Trophoblast cell (in vitro differentiated cells and primary cell): ENCODE results near the gene SRCIN1.

ENCODE experiments used
- DNase-seq, 2 donors: peaks; one replicate each; pipeline ENCODE4 v3.0.0-alpha.2; 2016
- H2AFZ ChIP-seq: 2 replicates; pipeline ENCODE4 v1.6.1; 2013; ENCODE audit warnings: low read length, moderate library complexity, mild to moderate bottlenecking; ENCODE audit not compliant: insufficient read depth, poor library complexity
- H2AK5ac ChIP-seq: 2 replicates; pipeline ENCODE4 v1.6.1; 2013; ENCODE audit warnings: mild to moderate bottlenecking, low read length
- H2BK120ac ChIP-seq: 2 replicates; pipeline ENCODE4 v1.6.1; 2013; ENCODE audit warnings: low read length, mild to moderate bottlenecking, moderate library complexity; ENCODE audit not compliant: insufficient read depth, poor library complexity
- H2BK12ac ChIP-seq: 2 replicates; pipeline ENCODE4 v1.6.1; 2013; ENCODE audit warnings: mild to moderate bottlenecking, low read length, moderate library complexity
- H2BK5ac ChIP-seq: 2 replicates; pipeline ENCODE4 v1.6.1; 2013; ENCODE audit warnings: low read length, low read depth, moderate library complexity, mild to moderate bottlenecking; ENCODE audit not compliant: poor library complexity
- H3K14ac ChIP-seq: 2 replicates; pipeline ENCODE4 v1.6.1; 2013; ENCODE audit warnings: mild to moderate bottlenecking, low read length
- H3K18ac ChIP-seq: 2 replicates; pipeline ENCODE4 v1.6.1; 2013; ENCODE audit warnings: mild to moderate bottlenecking, low read length
- H3K23ac ChIP-seq: 2 replicates; pipeline ENCODE4 v1.6.1; 2013; ENCODE audit warnings: low read length
- H3K27ac ChIP-seq: 2 replicates; pipeline ENCODE4 v1.5.1; 2013; ENCODE audit warnings: low read depth, mild to moderate bottlenecking, inconsistent platforms, low read length, moderate library complexity
- H3K27me3 ChIP-seq: 2 replicates; pipeline ENCODE4 v1.6.1; 2013; ENCODE audit warnings: inconsistent platforms, mild to moderate bottlenecking, low read length, moderate library complexity; ENCODE audit not compliant: insufficient read depth
- H3K36me3 ChIP-seq, 2 experiments: 1 replicate in 1 of 2; 2 replicates in 1 of 2; pipeline ENCODE4 v1.6.1; 2013; ENCODE audit warnings: low read length in 2 of 2, mild to moderate bottlenecking in 2 of 2, moderate library complexity in 1 of 2; ENCODE audit not compliant: insufficient read depth in 2 of 2, control insufficient read depth in 1 of 2
- H3K4ac ChIP-seq: 2 replicates; pipeline ENCODE4 v1.6.1; 2013; ENCODE audit warnings: low read depth, mild to moderate bottlenecking, low read length, moderate library complexity
- H3K4me1 ChIP-seq, 2 experiments: 1 replicate in 1 of 2; 2 replicates in 1 of 2; pipeline ENCODE4 v1.6.1; 2013; ENCODE audit warnings: low read length in 2 of 2, mild to moderate bottlenecking in 2 of 2, moderate library complexity in 1 of 2; ENCODE audit not compliant: insufficient read depth in 2 of 2, control insufficient read depth in 1 of 2
- H3K4me2 ChIP-seq: 2 replicates; pipeline ENCODE4 v1.6.1; 2013; ENCODE audit warnings: inconsistent platforms, mild to moderate bottlenecking, low read length, moderate library complexity
- H3K4me3 ChIP-seq: 2 replicates; pipeline ENCODE4 v1.5.1; 2013; ENCODE audit warnings: mild to moderate bottlenecking, low read depth, low read length, inconsistent platforms
- H3K79me1 ChIP-seq: one replicate; pipeline ENCODE4 v1.6.1; 2013; ENCODE audit warnings: low read length
- H3K79me2 ChIP-seq: 2 replicates; pipeline ENCODE4 v1.6.1; 2013; ENCODE audit warnings: low read length, mild to moderate bottlenecking; ENCODE audit not compliant: control insufficient read depth, insufficient read depth, poor library complexity
- H3K9ac ChIP-seq: 2 replicates; pipeline ENCODE4 v1.6.1; 2013; ENCODE audit warnings: mild to moderate bottlenecking, low read length
- H3K9me3 ChIP-seq: 2 replicates; pipeline ENCODE4 v1.6.1; 2013; ENCODE audit warnings: low read depth, mild to moderate bottlenecking, control low read depth, inconsistent platforms, low read length; ENCODE audit not compliant: insufficient read depth
- H4K12ac ChIP-seq: 2 replicates; pipeline ENCODE4 v1.6.1; 2013; ENCODE audit warnings: low read depth, mild to moderate bottlenecking, low read length, moderate library complexity
- H4K8ac ChIP-seq: 2 replicates; pipeline ENCODE4 v1.6.1; 2013; ENCODE audit warnings: low read depth, mild to moderate bottlenecking, low read length, moderate library complexity
- H4K91ac ChIP-seq: one replicate; pipeline ENCODE4 v1.6.1; 2013; ENCODE audit warnings: low read depth, mild to moderate bottlenecking, low read length, moderate library complexity
- WGBS: extraction: QIAGEN DNeasy Blood & Tissue Kit; methylation state at CpG from one replicate; pipeline ENCODE4 v1.1.7; 2013; ENCODE audit warnings: missing lambda C conversion rate; ENCODE audit not compliant: insufficient read length, insufficient coverage; ENCODE audit errors: extremely low coverage; 5-methylcytosine and 5-hydroxymethylcytosine counted together

Gene SRCIN1

DNA sequence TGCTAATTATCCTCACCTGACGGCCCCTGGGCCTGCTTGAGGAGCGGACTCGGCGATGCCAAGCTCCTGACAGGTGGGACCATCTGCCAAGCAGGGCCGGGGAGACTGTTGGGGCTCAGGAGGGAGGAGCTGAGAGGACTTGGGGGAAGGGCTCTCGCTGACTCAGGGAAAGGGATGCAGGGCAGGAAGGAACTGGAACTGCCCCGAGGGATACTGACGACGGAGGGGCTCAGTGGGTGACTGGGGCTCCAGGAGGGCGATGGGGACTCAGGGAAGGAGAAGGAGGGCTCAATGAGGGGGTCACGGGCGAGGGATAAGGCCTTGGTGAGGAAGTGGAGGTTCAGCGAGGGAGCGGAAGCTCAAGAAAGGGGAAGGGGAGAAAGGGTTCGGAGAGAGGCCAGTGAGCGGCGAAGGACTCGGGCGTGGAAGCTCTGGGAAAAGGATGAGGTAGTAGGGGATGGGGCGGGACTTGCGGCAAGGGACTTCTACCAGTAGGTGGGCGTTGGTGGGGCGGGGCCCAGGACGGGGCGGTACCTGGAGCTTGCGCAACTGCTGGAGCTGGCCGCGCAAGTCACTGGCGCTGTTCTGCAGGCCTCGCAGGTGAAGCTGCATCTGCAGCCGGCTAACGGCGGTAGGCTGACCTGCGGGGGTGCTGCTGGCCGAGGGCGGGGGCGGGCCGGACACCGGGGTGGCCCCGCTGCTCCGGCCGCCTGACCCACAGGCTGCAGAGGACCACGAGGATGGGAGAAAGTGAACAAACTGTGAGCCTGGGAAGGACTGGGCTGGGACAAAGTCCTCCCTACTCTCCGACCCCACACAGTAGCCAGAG is 46.5 kb downstream of the SRCIN1 start:
- Histone ChIP-seq H3K27ac (no peak overlapping the region), H3K27me3 (peaks cover 51% of the 10 kb centered on the region), H3K4me1 (peaks cover 0 to 7% of the 10 kb centered on the region in 2 experiments), H3K18ac (no peak overlapping the region), H3K23ac (no peak overlapping the region), H4K8ac (no peak overlapping the region), H3K9ac (no peak overlapping the region), H3K4me3 (no peak overlapping the region), H2BK12ac (no peak overlapping the region), H3K4me2 (peak overlapping the region; percentile 50), H3K14ac (no peak overlapping the region), H2AFZ (no peak overlapping the region), H4K12ac (no peak overlapping the region), H3K9me3 (peaks cover 11% of the 10 kb centered on the region), H2BK5ac (no peak overlapping the region), H2AK5ac (no peak overlapping the region), H2BK120ac (no peak overlapping the region), H3K4ac (no peak overlapping the region), H3K79me1 (no peaks in the 10 kb centered on the region), H3K36me3 (no peaks in the 10 kb centered on the region), H4K91ac (no peak overlapping the region), H3K79me2 (no peaks in the 10 kb centered on the region)
- peak; percentile 86 to 87 for DNase-seq
- WGBS, result no CpG with 5 or more reads among the region's 44 CpGs

DNA sequence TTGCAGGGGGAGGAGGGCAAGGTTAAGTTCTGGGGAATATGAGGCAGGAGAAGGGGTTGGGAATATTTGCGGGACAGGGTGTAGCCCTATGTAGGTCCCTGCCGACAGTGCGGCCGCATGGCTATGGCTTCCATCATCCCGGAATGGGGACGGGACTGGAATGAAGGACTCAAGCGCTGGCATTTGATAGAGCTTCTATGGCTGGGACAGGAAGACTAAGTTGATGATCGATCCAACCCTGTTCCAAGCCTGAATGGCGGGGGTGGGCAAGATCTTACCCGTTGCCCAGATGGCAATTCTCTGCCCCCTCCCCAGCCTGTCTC is 47.1 kb downstream of the SRCIN1 start:
- Histone ChIP-seq H3K18ac (no peak overlapping the region), H3K4ac (no peak overlapping the region), H3K36me3 (no peaks in the 10 kb centered on the region), H3K23ac (no peak overlapping the region), H4K12ac (no peak overlapping the region), H2BK120ac (no peak overlapping the region), H2BK5ac (no peak overlapping the region), H4K91ac (no peak overlapping the region), H3K79me1 (no peaks in the 10 kb centered on the region), H3K9ac (no peak overlapping the region), H3K4me1 (peaks cover 0 to 7% of the 10 kb centered on the region in 2 experiments), H3K9me3 (peaks cover 11% of the 10 kb centered on the region), H3K27me3 (peaks cover 45% of the 10 kb centered on the region), H3K4me3 (no peak overlapping the region), H2AFZ (no peak overlapping the region), H3K79me2 (no peaks in the 10 kb centered on the region), H3K4me2 (peak overlapping the region; percentile 77), H2BK12ac (no peak overlapping the region), H2AK5ac (no peak overlapping the region), H3K27ac (no peak overlapping the region), H3K14ac (no peak overlapping the region), H4K8ac (no peak overlapping the region)
- WGBS, result no CpG with 5 or more reads among the region's 10 CpGs
- peak in 1 of 2 donors; percentile 23 for DNase-seq

DNA sequence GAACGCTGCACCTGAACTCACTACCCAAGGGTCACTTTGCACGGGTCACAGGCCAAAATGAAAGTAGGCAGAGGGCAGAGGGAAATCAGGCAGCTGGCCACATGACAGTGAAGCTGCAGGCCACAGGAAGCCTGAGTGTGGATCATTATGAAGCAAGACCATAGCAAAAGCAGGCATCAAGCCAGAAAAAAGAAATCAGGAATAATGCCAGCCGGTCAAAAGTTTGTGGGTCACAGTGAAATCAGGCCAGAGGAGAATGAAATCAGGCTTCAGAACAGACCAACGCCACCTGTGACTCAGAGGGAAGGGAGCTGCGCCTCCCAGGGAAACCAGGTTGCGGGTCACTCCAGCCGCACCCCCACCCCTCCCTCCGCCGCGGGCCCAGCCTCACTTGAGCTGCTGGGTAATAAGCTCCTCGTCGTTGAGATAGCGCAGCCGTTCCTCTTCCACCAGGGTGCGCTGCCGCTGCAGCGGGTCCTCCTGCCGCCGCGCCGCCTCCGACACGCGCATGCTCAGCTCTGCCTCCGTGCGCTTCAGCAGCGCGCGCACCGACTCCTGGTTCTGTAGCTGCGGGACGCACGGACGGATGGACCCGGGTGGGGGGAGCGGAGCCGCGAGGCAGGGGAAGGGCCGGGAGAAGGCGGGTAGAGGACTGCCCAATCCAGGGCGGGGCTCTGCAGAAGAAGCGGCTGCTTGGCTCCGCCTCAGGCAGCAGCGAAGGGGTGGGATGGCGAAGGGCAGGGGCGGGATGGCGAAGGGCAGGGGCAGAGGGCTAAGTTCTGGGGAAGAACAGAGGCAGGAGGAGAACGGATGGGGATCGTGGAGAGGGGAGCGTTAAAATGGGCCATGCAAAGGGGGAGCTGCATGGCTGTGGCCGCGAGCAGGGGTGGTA is 47.7 kb downstream of the SRCIN1 start:
- H2BK12ac ChIP-seq, result no peak overlapping the region
- H3K27ac ChIP-seq, result no peak overlapping the region
- no peak overlapping the region for H3K18ac ChIP-seq
- no peak overlapping the region for H4K91ac ChIP-seq
- no peak overlapping the region for H4K12ac ChIP-seq
- H3K4me2 ChIP-seq, result peak overlapping the region; percentile 77
- H2BK5ac ChIP-seq, result no peak overlapping the region
- no peak overlapping the region for H3K14ac ChIP-seq
- H3K79me1 ChIP-seq, result no peaks in the 10 kb centered on the region
- no peak overlapping the region for H2AK5ac ChIP-seq
- H3K79me2 ChIP-seq, result no peaks in the 10 kb centered on the region
- peak overlapping the region; percentile 38 for H3K4me3 ChIP-seq
- H2AFZ ChIP-seq, result no peak overlapping the region
- peaks cover 39% of the 10 kb centered on the region for H3K27me3 ChIP-seq
- H4K8ac ChIP-seq, result no peak overlapping the region
- no peak overlapping the region for H3K4ac ChIP-seq
- peaks cover 8% of the 10 kb centered on the region for H3K9me3 ChIP-seq
- no peak overlapping the region for H2BK120ac ChIP-seq
- peak; percentile 93 to 98 for DNase-seq
- no peaks in the 10 kb centered on the region for H3K36me3 ChIP-seq
- no peak overlapping the region for H3K23ac ChIP-seq
- WGBS, result no CpG with 5 or more reads among the region's 52 CpGs
- H3K4me1 ChIP-seq, result peaks cover 0 to 4% of the 10 kb centered on the region in 2 experiments
- no peak overlapping the region for H3K9ac ChIP-seq

GRCh38 chr17:38557396-38557795 is 48.4 kb downstream of the SRCIN1 start:
- Histone ChIP-seq H2AFZ (no peak overlapping the region), H2BK120ac (no peak overlapping the region), H4K91ac (no peak overlapping the region), H2BK5ac (no peak overlapping the region), H3K9ac (no peak overlapping the region), H2BK12ac (no peak overlapping the region), H3K4ac (no peak overlapping the region), H4K12ac (no peak overlapping the region), H3K4me3 (no peak overlapping the region), H3K27ac (no peak overlapping the region), H3K79me2 (no peaks in the 10 kb centered on the region), H3K18ac (no peak overlapping the region), H2AK5ac (no peak overlapping the region), H4K8ac (no peak overlapping the region), H3K4me2 (no peak overlapping the region), H3K9me3 (peaks cover 8% of the 10 kb centered on the region), H3K14ac (no peak overlapping the region), H3K79me1 (no peaks in the 10 kb centered on the region), H3K23ac (no peak overlapping the region), H3K4me1 (peaks cover 0 to 4% of the 10 kb centered on the region in 2 experiments), H3K36me3 (no peaks in the 10 kb centered on the region), H3K27me3 (peaks cover 33% of the 10 kb centered on the region)
- WGBS, result no CpG with 5 or more reads among the region's 6 CpGs
- no peak for DNase-seq
